ENCODE measurements around the gene BACE2. TPM values are rescaled to one million over a fixed set of nuclear protein-coding genes. Genes with fewer than 3 reads are reported as not detected.

BACE2 gene
- total RNA-seq, 2 experiments from 2014 or later: 0.77 to 1.1 TPM

Small RNA genes within 50 kb of the gene (microRNA-seq; reads per million reads assigned to microRNA genes)
- gene MIR3197 (ENCODE audit: borderline microRNAs expressed, borderline number of aligned reads, borderline replicate concordance): not detected

Other genes starting within 250 kb of the BACE2 start
- gene FAM3B, start 148.6 kb downstream of the BACE2 start, total RNA-seq: not detected
- gene MX2, start 193.9 kb downstream of the BACE2 start, total RNA-seq: 10 to 100 TPM; 25.3 to 26.9 TPM

Data from activated CD4-positive, alpha-beta memory T cell treated with anti-CD3 and anti-CD28 coated beads for 36 hours (primary cell).